Midbrain (tissue), 1 donor: ENCODE results near the gene ZBTB4.

Experiments
- DNase-seq: peaks from one replicate; lab custom pipeline; 2025; lab: John Stamatoyannopoulos, UW

Gene ZBTB4

DNA sequence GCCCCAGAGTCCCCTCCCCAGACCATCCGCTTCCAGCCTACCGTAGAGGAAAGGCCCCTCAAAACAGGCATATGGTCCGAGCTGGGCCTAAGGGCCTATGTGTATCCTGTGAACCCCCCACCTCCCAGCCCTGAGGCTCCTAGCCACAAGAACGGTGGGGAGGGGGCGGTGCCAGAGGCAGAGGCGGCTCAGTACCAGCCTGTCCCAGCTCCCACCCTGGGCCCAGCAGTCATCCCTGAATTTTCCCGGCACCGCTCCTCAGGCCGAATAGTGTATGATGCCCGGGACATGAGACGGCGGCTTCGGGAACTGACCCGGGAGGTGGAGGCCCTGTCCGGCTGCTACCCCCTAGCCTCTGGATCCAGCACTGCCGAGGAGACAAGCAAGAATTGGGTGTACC lies 58.2 kb downstream of the ZBTB4 start:
- DNase-seq = no peak

DNA sequence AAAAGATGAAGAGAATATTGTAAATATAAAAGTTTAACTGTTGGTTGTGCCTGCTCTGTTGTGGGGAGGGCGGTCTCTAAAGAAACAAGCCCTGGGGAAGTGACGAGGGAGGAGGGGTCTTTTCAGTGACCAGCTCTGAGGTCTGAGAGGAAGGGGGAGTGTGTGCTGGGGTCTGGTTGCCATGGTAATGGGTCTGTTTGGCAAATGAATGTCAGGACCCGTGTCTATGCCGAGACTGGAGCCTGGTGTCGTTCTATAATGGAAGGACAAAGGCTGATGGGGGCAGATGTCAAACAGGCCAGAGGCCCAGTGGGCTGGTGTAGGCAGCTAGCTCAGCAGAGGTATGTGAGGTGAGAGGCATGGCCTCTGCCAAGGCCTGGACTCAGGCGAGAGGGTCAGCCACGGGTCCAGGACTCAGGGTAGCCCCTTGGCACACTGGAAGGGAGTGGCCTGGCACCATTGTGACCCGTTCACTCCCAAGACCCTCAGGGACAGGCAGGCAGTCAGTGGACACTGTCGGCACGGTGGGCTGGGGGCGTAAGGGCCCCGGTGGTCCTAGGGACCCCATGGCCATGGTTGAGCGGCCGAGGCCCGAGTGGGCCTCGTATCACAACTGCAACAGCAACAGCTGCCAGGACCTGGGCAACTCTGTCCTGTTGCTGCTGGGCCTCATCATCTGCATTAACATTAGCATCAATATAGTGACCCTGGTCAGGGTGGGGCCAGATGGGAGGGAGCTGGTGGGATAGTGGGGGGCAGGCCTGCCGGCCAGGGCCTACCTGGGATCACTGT lies 59.4 kb downstream of the ZBTB4 start, which contains the start of gene SPEM1:
SPEM1 (plus strand) TSS at position 506 of the 792 bp plus-strand sequence; CDS start at position 567, 61 bp downstream.
- DNase-seq = no peak

DNA sequence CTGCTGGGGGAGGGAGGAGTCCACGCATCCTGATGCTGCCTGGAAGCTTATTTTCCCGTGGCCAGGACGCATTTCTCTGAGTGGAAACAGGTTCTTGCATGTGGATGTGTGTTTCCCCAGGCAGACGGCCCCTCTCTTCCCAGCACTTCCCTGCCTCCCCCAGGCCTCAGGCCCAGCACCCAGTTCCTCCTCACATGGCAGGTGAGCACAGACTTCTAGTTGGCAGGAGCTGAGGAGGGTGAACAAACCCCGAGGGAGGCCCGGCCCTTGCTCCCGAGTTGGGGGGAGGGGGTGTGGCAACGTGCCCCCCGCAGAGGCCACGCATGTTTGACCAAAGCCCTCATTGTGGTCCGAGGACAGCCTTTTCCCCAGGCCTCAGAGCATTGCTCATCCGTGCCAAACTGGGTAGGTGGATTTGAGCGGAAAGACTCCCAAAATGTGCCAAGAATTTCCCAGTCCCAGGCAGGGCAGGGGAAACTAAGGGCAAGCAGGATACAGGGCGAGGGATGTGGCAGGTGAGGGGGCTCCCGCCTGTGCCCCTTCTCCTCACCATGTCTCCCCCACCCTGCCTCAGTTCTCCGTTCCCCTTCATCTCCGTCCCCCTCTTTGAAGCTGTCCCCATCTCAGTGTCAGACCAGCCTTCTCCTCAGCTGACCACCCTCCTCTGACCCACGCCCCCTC lies 60.8 kb downstream of the ZBTB4 start:
- no peak for DNase-seq

DNA sequence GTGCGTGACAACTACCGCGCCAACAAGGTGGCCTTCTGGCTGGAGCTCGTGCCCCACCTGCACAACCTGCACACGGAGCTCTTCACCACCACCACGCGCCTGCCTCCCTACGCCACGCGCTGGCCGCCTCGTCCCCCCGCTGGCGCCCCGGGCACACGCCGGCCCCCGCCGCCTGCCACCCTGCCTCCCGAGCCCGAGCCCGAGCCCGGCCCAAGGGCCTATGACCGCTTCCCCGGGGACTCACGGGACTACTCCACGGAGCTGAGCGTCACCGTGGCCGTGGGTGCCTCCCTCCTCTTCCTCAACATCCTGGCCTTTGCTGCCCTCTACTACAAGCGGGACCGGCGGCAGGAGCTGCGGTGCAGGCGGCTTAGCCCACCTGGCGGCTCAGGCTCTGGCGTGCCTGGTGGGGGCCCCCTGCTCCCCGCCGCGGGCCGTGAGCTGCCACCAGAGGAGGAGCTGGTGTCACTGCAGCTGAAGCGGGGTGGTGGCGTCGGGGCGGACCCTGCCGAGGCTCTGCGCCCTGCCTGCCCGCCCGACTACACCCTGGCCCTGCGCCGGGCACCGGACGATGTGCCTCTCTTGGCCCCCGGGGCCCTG lies 62.3 kb downstream of the ZBTB4 start:
- no peak for DNase-seq

DNA sequence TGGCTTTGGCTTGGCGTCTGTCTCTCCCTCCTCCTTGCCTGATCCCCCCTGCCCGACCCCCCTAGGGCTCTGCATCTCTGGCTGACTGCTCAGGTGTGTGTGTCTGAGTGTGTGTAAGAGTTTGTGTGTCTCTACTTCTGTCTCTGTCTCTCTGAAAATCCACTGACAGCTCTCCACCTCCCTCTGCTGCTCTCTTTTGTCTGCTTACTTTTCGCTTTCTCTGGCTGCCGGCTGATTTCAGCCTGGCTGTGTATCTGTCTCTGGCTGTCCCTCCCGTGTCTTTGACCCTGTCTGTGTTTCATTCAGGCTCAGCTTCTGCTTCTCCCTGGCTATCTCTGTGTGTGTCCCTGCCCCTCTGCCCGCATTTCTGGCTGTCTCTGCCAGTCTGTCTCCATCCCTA lies 63.1 kb downstream of the ZBTB4 start:
- no peak for DNase-seq

DNA sequence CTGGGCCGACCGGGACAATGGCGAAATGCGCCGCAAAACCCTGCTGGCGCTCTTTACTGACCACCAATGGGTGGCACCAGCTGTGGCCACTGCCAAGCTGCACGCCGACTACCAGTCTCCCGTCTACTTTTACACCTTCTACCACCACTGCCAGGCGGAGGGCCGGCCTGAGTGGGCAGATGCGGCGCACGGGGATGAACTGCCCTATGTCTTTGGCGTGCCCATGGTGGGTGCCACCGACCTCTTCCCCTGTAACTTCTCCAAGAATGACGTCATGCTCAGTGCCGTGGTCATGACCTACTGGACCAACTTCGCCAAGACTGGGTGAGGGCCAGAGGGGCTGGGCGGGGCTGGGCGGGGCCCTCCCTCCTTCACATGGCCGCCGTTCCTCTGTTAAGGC lies 63.6 kb downstream of the ZBTB4 start:
- no peak for DNase-seq

DNA sequence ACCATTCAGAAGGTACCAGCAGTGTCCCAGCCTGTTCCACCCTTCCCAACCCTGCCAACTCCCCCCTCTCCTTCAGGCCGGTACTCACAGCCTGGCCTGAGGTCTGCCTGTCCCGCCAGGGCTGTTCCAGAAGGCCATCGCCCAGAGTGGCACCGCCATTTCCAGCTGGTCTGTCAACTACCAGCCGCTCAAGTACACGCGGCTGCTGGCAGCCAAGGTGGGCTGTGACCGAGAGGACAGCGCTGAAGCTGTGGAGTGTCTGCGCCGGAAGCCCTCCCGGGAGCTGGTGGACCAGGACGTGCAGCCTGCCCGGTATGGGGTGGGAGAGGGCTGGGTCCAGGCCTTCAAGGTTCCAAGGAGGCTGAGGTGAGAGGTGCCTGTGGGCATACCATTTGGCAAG lies 64.6 kb downstream of the ZBTB4 start:
- no peak for DNase-seq

DNA sequence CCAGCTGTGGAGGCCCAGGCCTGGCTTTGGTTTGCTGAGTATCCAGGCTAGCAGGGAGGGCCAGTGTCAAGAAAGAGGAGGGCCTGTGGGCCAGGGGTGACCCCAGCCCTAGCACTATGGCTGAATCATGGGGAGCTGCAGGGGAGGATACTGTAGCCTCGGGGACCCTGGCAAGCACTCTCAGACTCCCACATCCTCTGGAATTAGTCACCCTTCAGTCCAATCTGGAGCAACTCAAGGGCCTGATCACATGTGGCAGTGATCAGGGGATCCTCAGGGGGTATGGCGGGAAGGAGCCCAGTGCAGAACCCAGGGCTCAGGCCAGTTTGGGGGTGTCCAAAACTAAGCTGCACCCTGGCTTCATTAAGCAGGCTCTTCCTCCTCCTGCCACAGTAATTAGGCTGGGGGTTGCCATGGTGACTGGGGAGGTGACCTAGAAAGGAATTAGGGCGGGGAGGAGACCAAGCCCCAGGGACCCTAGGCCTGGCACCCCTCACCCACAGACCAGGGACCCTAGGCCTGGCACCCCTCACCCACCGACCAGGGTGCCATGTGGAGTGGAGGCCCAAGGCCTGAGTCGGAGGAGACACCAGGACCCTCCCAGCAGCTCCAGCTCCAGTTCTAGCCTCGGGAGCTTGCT lies 66.0 kb downstream of the ZBTB4 start:
- DNase-seq = no peak

DNA sequence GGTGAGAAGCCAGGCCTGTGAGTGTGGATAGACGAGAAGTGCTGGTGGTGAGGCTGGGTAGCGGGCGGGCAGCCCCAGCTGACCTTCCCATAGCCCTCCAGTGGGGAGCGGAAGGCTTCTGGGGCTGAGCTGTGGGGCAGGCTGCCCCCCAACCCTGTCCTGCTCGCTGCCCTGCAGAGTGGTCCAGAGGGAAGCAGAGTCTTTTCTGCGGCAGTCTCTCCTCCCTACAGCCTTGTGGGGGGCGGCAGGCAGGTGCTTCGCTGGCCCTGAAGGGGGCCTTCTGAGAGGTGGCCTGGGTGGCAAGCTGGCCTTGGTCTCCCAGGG lies 68.0 kb downstream of the ZBTB4 start:
- no peak for DNase-seq

DNA sequence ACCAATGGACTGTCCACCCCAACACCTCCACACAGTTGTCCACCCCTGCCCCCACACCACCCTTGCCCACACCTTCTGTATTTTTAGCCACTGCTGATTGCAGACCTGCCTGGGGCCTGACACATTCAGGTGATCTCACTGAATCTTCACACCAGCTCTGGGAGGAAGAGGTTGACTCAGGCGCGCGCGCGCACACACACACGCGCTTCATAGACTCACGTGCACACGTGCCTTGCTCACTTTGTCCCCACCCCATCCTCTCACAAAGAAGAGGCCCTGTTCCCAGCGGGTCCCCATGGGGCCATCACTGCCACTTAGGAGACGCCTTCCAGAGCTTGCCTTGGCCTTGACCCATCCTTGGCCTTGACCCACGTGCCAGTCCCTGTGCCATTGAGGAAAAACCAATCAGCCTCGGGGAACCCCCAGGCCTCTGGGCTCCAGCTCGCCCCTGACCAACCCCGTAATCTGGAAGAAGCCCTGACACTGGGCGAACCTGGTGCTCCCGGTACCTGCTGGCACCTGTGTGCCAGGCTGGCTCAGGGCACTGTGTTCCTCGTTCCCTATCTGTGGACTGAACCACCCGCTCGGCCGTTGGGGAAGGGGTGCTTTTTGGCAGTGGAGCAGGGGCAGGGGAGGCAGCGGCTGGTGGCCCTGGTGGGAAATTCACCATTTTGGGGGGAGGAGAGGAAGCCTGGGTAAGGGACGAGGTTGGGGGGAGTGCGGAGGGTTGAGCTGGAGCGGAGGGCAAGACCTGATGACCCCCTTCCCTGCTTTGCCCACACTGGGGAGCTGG lies 68.6 kb downstream of the ZBTB4 start:
- no peak for DNase-seq

DNA sequence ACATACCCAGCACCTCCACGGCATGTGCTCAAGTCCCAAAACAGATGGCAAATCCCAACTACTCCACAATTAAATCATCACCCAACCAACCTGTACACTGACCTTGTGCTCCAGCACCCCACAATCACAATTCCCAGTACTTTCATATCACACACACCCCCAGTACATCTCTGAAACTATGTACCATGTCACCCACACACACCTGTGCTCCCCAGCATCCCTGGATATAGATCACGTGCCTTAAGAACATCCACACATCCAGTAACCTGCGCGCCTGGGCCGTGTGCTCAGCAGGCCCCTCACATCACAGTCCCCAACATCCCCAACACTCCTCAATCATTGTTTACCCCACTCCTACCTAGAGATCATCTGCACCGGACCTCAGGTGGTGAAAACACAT lies 69.7 kb downstream of the ZBTB4 start:
- no peak for DNase-seq
